Measurements from ENCODE around the gene RPL28. TPM values are rescaled to one million over a fixed set of nuclear protein-coding genes. Genes with fewer than 3 reads are reported as not detected.

The RPL28 gene
- total and polyA plus RNA-seq, 2 of the 13 experiments (the other 11 are each of a cell fraction or from before 2014, with no cell fraction given), result 105 to 420 TPM

DNA sequence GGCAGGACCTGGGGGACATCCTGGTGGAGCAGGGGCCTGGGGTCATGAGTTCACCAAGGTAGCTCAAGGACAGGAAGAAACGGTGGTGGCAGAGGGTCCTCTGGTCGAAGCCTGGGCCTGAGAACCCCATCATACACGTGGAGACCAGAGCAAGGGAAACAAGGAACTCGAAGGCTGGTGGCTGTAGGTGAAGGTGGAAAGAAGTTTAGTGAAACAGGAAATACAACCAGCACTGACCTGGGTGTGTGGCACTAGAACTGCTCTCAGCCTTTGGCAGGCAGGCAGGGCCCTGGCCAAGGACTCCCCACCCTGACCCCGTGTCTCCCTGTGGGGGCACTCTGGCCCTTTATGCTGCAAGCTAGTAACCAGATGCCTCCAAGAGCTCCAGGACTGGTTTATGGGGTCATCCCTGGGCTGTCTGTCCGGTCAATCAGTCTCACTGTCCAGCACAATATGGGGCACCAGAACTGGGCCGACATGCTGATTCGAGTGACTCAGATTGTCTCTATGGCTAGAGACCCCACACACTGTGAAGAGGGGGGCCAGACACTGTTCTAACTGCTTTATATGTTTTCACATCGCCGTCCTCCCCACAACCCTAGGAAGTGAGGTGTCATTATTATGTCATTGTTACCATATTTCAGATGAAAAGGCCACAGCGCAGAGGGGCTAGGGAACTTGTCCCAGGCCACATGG lies 35.0 kb upstream of the RPL28 start:
- DNase-seq (ENCODE audit: low spot score) (no peak), ATAC-seq (no peak), FAIRE-seq (no peak)
- TF ChIP-seq FOXA3 (CRISPR knock-in tag; IDR thresholded peaks at IDR 0.05), result no peak
- TF ChIP-seq ZNF510 (CRISPR knock-in tag; IDR thresholded peaks at IDR 0.05; ENCODE audit: low read depth), result no peak
- no peak for TF ChIP-seq NONO (IDR thresholded peaks at IDR 0.05)
- no peak for TF ChIP-seq NONO (CRISPR knock-in tag; conservative IDR thresholded peaks at IDR 0.05)
- no peak for TF ChIP-seq ZNF629 (CRISPR knock-in tag; conservative IDR thresholded peaks at IDR 0.05)
- TF ChIP-seq EEA1 (CRISPR knock-in tag; IDR thresholded peaks at IDR 0.05; ENCODE audit: borderline replicate concordance), result no peak
- TF ChIP-seq, protein P1, sequence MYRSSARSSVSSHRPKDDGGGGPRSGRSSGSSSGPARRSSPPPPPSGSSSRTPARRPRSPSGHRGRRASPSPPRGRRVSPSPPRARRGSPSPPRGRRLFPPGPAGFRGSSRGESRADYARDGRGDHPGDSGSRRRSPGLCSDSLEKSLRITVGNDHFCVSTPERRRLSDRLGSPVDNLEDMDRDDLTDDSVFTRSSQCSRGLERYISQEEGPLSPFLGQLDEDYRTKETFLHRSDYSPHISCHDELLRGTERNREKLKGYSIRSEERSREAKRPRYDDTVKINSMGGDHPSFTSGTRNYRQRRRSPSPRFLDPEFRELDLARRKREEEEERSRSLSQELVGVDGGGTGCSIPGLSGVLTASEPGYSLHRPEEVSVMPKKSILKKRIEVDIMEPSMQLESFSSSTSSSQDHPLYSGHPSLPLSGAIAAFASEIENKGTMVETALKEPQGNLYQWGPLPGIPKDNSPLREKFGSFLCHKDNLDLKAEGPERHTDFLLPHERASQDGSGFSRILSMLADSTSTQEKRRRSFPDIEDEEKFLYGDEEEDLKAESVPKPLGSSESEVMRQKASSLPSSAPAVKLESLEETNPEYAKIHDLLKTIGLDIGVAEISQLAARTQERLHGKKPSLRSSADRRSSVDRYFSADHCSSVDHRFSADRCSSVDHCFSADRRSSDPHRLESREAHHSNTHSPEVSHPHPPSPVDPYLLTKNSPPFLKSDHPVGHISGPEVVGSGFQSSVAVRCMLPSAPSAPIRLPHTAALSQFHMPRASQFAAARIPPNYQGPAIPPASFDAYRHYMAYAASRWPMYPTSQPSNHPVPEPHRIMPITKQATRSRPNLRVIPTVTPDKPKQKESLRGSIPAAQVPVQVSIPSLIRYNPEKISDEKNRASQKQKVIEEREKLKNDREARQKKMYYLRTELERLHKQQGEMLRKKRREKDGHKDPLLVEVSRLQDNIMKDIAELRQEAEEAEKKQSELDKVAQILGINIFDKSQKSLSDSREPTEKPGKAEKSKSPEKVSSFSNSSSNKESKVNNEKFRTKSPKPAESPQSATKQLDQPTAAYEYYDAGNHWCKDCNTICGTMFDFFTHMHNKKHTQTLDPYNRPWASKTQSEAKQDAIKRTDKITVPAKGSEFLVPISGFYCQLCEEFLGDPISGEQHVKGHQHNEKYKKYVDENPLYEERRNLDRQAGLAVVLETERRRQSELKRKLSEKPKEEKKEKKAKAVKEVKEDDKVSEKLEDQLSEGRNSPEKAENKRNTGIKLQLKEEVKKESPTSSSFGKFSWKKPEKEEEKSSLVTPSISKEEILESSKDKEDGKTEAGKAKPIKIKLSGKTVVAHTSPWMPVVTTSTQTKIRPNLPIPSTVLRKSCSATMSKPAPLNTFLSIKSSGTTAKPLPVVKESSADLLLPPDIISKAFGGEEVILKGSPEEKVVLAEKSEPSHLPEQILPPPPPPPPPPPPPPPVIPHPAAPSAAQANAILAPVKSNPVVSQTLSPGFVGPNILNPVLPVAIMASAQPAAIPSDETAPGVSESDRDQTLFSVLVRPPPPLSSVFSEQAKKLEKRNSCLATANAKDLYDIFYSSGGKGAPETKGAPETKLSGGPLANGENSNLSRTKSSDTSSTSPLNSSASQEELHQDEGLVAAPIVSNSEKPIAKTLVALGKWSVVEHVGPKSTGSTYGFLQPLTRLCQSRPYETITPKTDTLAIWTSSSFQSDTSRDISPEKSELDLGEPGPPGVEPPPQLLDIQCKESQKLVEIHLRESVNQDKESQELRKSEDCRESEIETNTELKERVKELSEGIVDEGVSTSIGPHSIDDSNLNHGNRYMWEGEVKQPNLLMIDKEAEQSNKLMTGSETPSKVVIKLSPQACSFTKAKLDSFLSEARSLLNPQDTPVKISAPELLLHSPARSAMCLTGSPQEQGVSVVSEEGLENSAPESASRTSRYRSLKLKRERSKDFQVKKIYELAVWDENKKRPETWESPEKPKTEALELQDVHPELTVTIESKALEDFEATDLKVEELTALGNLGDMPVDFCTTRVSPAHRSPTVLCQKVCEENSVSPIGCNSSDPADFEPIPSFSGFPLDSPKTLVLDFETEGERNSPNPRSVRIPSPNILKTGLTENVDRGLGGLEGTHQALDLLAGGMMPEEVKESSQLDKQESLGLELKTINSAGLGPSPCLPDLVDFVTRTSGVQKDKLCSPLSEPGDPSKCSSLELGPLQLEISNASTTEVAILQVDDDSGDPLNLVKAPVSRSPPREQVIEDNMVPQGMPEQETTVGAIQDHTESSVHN (CRISPR knock-in tag; IDR thresholded peaks at IDR 0.05), result no peak
- TF ChIP-seq DR1 (CRISPR knock-in tag; IDR thresholded peaks at IDR 0.05), result no peak
- no peak for TF ChIP-seq KDM5B (CRISPR knock-in tag; IDR thresholded peaks at IDR 0.05; ENCODE audit: borderline replicate concordance)
- TF ChIP-seq GABPA (IDR thresholded peaks at IDR 0.05; ENCODE audit: low read depth, low read length), result no peak
- no peak for TF ChIP-seq GABPA (CRISPR knock-in tag; IDR thresholded peaks at IDR 0.05; ENCODE audit: low read depth)
- no peak for TF ChIP-seq ATF7 (IDR thresholded peaks at IDR 0.05)
- TF ChIP-seq ATF7 (CRISPR knock-in tag; IDR thresholded peaks at IDR 0.05), result no peak
- TF ChIP-seq NFE2 (CRISPR knock-in tag; IDR thresholded peaks at IDR 0.05), result no peak
- no peak for TF ChIP-seq ARNT (IDR thresholded peaks at IDR 0.05)
- TF ChIP-seq, protein P2, sequence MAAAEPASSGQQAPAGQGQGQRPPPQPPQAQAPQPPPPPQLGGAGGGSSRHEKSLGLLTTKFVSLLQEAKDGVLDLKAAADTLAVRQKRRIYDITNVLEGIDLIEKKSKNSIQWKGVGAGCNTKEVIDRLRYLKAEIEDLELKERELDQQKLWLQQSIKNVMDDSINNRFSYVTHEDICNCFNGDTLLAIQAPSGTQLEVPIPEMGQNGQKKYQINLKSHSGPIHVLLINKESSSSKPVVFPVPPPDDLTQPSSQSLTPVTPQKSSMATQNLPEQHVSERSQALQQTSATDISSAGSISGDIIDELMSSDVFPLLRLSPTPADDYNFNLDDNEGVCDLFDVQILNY (CRISPR knock-in tag; conservative IDR thresholded peaks at IDR 0.05), result no peak
- no peak for TF ChIP-seq ZNF614 (CRISPR knock-in tag; IDR thresholded peaks at IDR 0.05; ENCODE audit: borderline replicate concordance)
- H3K9ac ChIP-seq (ENCODE audit: insufficient read depth, low read depth, low read length), result no peak overlapping the region
- H2AFZ ChIP-seq (ENCODE audit: low read length), result no peak overlapping the region
- BruUV-seq (replicated peaks), result no TSS peak
- H3K4me2 ChIP-seq (ENCODE audit: low read depth, low read length), result no peak overlapping the region
- H3K4me1 ChIP-seq (ENCODE audit: insufficient read depth, low read length), result peaks cover 19% of the 10 kb centered on the region
- 0 out of 2 replicates have a peak, but pooled peaks cover 4% of the 10 kb centered on the region for H4K20me1 ChIP-seq (ENCODE audit: insufficient read depth, low read length)
- ChIA-PET CTCF (ENCODE audit: low intra/inter-chr PET ratio, low total read pairs) (no interaction called here), POLR2A (interaction anchor here (0.9 kb wide), 1 partner anchor 17 kb away, joined by 3 read pairs; no protein-coding TSS in a partner anchor)
- H3K36me3 ChIP-seq (replicated peaks in 1 of 2; ENCODE audit: control insufficient read depth in 1 of 2, insufficient read depth in 2 of 2, low read length in 2 of 2), result no peaks in the 10 kb centered on the region; a peak in 1 of 5 replicates
- no peaks in the 10 kb centered on the region for H3K79me2 ChIP-seq (ENCODE audit: insufficient read depth, low read length)
- H3K27me3 ChIP-seq (ENCODE audit: control insufficient read depth in 1 of 2, insufficient read depth in 2 of 2, low read length in 2 of 2), result peaks cover 7 to 36% of the 10 kb centered on the region in 2 experiments
- in situ Hi-C loops (cut with HindIII; ENCODE audit: extremely low pct_ligation_motif_present, low pct_unique_long_range_greater_than_20kb) (no loop called here), intact Hi-C loops (cut with micrococcal nuclease; ENCODE audit: unreplicated experiment) (no loop called here)
- WGBS (ENCODE audit: low lambda C conversion rate), result 50% methylated on average over 8 of the region's 11 CpGs
- H3K4me3 ChIP-seq (replicated peaks in 1 of 3; ENCODE audit: insufficient read depth in 1 of 3, low read depth in 2 of 3, low read length in 3 of 3), result no peak overlapping the region
- no peaks in the 10 kb centered on the region for H3K9me3 ChIP-seq (ENCODE audit: low read length)
- H3K27ac ChIP-seq (ENCODE audit: extremely low read length, insufficient read depth, low read length), result no peak overlapping the region

Measured in HepG2 (cell line).